ELF-1 (cell line): ENCODE measurements around the gene DOK5.

Experiments used
- DNase-seq: peaks from one replicate; pipeline ENCODE4 v3.0.0-alpha.2; 2016; ENCODE audit warnings: low read depth, low spot score

DOK5 gene

DNA sequence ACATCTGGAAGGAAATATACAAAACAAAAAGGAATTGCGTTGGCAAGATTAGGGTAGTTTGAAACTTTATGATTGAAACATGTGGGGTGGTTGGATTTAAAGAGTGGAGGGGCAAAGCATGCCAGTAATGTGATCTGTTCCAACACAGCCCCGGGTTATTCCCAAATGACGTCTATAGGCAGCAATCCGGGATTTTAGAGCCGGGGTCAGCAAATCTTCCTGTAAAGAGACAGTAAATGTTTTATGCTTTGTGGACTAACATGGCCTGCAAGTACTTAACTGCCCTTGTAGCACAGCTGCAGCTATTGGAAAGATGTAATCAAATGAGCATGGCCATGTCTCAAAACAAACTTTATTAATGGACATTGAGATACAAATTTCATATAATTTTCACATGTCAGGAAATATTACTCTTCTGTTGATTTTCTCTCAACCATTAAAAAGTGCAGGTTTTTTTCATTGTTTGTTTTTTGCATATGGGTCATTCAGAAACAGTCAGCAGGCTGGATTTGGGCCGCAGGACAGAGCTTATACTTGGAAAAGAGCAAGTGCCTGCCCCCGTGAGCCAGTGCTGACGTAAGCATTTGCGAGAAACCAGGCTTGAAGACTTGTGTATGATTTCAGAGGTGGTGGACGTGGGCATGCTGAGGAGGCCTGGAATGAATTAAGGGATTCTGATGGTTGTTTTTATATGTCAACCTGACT, 136.5 kb downstream of the DOK5 start:
- no peak for DNase-seq

DNA sequence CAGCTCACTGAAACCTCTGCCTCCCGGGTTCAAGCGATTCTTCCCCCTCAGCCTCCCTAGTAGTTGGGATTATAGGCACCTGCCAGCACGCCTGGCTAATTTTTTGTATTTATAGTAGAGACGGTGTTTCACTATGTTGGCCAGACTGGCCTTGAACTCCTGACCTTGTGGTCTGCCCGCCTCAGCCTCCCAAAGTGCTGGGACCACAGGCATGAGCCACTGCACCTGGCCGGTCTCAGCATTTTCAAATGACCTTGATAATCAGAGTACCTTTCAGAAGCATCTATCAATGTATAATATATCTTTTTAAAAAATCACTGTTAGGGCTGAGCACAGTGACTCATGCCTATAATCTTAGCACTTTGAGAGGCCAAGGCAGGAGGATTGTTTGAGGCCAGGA, 143.0 kb downstream of the DOK5 start:
- DNase-seq: no peak

DNA sequence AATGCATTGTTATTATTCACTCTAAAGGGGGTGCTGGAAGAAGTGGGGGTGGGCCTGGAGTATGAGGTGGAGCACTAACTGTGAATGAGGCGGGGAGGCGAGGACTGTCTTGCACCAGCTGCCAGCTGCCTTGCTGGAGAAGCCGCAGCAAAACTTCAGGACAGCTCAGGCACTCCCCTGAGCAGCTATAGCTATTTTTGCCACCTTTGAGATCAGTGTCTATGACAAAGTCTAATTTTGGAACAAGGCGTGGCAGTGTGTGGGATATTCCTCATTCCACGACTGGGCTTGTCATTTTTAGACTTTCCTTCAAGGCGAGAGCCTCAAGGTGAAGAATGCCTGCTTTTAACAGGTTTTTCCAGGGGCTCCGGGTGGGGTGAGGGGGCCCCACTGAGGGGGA, 143.8 kb downstream of the DOK5 start:
- DNase-seq: no peak

DNA sequence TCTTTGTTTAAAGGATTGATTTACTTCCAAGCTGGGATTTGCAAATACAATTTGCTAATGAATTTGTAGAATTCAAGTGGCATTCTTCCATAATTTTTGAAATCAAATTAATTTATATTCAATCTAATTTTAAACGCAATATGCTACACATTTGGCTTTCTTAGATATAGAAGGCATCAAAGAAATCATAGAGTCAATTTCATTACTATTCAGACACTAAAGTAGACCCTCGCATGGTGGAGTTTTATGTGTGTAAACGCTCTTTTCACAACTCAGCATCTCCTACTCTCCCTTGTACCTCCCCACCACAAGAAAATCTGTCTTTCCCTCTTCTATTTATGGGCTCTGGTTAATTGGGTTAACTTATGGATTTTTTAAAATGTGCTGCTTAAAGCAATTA, 144.3 kb downstream of the DOK5 start:
- DNase-seq: no peak

DNA sequence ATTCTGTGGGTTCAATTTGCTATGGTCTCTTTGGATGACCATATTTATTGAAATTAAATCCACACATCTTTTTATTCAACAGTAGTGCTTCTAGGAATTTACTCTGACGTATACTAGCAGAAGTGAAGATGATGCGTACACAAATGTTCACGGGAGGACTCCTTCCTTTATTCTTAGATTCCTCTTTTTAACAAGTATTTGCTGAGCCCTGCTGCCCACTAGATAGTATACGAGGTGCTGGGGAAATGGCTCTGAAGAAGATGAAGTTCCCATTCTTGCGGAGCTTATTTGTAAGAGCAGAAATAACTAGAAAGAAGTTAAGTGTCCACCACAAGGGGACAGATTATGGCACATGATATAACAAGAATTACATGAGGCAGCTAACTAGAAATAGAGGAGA, 145.2 kb downstream of the DOK5 start:
- DNase-seq: no peak

DNA sequence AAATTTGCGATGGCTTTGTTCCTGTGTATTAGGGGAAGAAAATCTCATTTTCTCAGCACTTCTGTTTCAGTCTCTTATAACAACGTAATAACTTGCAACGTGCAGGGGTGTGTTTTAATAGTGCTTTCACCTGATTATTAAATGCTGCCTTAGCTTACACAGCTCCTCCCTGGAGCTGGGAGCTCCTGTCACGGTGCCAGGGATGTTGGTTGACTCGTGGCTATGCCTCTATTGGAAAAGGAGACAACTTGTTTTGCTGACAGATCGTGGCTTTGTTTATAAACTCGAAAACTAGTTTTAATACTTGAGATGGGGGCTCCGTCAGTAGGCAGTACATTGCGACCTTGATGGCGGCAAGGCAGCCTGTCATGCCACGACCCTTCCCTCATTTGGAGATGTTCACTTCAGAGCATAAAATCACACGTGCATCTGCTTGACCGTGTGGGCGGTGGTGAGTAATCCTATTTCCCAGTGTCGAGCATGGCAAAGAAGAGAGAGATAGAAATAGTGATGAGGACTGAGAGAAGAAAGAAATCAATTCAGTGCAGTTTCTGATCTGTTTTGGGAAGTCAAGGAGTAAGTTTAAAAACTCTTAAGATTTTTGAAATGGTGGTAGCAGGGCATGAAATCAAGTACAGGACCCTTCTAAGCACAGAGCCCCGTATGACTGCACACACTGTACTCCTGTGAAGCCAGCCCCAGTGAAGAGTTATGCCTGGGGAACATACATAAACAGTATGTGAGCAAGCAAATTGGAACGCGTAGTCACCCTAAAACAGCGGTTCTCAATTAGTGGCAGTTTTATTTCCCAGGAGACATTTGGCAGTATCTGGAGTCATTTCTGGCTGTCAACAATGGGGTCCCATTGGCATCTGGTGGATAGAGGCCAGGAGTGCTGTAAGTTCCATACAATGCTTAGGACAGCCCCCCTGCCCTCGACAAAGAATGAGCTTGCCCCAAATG, 147.2 kb downstream of the DOK5 start:
- DNase-seq: no peak

DNA sequence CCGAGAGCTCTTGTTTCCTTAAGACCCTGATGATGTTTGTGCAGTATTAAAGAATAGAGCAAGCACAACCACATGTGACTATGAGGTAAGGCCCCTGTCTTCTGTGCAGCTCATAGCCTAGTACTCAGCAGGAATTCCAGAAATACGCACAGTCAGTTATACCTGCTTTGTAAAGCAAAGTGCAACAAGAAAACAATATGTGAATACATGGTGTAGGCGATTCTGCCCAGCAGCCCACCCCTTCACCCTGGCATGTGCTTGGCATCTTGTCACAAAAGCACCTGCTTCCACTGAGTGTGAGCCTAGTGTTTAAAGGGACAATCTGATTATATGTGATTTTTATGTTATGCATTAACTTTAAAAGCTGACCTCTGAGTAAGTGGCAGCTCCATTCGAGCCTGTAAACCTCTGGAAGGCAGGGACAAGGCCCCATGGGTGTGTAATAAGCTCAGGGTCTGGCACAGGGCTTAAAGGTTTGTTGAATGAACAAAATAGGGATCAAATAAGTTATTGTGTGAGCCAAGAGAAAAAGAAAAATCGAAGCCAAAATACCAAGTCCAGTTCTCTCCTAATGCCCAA, 148.7 kb downstream of the DOK5 start:
- DNase-seq: no peak

DNA sequence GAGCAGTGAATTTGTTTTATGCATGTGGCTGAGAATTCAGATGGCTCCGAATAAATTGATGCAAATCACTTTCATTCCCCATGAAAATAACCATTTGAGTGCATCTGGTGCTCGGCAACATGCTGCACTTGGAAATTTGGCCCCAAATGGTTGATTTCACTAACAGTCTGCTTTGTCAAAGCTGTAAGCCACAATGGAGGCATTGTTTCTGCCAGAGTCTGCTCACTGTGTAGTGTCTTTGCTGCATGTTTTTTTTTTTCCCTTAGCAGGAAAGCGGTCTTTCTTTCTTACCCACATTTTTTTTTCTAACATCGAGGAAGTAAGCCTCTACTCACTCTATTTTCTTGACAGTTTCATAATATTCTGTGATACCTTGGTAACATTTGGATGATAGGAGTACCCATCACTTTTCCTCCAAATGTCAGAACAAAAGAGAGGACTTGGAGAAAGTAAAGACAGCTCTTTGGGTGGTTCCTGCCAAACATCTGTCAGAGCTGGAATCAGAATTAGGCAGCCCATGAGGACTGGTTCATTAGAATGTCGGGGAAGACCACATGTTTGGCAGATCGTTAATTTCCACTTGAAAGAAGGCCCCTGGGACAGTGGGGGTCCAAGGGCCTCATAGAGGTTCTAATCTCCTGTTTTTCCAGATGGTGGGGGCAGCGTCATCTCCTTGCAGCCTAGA, 149.5 kb downstream of the DOK5 start:
- no peak for DNase-seq

DNA sequence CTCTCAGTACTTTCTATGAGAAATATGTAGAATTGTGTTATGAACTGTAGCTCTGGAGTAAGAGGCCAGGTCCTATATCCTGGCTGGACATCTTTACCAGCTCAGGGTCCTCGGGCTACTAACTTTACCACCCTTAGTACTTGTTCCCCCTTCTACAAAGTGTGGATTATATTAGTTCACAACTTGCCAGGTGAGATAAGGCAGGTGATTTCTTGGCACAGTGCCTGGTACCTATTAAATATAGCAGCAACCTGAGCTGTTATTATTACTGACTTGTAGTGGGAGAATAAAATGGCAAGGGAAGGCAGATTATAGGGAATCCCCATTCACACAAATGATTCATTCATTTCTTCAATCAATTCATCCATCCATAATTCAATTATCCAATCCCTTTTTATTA, 150.1 kb downstream of the DOK5 start:
- DNase-seq: no peak

DNA sequence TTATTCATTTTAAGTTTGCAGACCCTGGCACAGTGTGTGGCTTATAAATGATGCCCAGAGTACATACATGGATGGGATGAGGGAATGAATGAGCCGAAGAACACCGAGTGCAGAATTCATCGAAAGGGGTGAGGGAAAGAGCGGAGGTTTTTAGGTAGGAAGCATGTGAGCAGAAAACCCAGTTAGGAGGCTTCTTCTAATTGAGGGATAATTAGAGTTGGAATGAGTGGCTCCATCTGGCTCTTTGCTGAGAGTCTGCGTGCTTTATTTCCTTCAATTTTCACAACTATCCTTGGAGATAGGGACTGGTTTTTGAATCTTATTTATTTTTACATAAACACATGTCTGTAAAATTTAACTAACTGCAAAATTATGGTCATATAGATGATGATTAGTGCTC, 150.7 kb downstream of the DOK5 start:
- no peak for DNase-seq

DNA sequence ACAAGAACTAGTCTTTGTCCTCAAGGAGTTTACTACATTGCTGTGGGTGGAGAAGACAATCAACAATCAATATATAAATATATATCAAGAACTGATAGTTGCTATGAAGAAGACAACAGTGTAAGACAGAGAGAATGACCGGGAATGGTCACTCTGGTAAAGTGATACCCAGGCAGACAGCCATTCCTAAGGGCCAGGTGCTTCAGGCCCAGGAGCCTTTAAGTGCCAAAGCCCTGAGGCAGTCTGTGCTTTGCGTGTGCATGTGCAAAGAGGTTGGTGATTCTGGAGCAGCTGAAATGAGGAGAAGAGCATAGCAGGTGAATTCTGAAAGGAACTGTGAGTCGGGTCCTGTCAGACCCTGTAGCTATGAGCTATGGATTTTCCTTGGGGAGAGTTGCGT, 154.2 kb downstream of the DOK5 start:
- DNase-seq: no peak

DNA sequence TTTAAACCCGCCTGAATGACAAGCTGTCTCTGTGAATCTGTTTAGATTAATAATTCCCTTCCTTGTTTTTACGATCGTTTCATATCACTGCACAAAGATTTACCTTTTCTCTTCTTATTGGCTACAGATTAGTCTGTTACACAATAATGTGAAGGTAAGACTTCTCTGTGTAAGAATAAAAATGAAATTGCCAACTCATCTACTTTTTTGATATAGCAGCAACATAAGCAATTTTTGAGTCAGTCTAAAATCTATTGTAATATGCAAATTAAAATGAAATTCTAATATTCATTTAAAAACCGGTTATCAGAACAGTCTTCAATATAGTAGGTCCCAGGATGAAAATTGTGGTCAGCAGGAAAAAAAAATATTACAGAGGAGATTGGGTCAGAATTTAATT, 155.2 kb downstream of the DOK5 start:
- DNase-seq: no peak

DNA sequence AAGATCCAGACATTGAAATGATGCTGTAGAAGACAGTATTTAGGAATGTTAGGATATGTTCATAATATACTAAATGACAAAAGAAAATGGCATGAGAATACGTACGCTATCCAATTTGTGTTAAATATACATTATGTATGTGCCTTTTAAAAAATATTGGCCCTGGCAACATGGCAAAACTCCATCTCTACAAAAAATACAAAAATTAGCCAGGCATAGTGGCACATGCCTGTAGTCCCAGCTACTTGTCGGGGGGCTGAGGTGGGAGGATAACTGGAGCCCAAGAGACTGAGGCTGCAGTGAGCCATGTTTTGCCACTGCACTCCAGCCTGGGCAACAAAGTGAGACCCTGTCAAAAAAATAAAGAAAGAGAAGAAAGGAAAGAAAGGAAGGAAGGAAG, 155.7 kb downstream of the DOK5 start:
- no peak for DNase-seq

DNA sequence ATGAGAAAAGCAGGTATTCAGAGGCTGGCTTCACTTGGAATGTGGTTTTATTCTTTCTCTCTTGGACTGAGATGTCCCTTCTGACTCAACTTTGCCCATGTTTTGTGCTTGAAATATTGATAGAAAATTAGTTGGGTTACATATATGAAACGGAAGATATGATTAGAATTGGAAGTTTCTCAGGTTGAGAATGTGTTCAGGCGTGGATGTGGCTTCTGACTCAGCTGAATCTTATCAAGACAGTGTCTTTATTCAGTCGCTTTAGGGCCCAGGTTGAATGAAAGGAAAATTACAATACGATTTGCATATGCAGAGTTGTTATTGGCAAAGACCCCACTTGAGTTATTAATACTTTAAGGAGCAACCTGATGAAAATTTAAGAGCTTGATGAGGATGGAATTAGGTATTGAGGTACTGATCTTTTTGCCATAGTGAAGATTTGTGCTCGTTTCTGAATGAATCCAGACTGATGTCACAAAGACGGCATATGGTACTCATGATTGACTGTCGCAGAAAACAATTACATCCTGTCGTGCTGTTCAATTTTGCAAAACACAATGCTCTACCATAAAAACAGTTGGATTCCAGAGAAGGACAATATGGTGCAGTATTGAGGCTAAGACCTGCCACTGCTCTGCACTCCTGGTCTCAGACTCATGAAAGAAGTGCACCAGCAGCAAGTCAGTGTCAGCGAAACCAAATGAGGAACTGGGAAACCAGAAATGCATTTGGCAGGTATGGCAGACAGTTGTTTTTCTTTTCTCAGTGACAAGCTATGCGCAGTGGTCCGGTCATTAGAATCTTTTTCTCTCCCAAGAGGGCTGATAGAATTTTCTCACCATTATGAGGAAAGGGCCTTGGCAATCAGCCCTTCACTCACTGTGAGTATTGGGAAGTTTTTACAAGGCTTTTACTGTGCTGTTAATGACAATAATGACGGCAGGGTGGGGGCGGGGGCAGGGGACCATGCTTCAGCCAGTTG, 158.3 kb downstream of the DOK5 start:
- no peak for DNase-seq

DNA sequence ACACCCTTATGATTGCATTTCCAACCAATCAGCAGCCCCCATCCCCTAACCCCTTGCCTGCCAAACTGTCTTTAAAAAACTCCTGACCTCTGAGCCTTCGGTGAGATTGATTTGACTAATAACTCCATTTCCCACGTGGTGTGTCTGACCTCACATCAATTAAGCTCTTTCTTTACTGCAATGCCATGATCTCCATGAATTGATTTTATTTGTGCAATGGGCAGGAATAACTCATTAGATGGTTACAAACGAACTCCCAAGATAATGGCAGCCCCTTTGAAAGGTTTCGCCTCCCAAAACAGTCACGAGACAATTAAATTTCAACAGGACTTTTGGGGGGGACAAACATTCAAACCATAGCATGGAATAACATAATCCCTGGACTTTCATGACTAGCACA, 161.2 kb downstream of the DOK5 start:
- no peak for DNase-seq

DNA sequence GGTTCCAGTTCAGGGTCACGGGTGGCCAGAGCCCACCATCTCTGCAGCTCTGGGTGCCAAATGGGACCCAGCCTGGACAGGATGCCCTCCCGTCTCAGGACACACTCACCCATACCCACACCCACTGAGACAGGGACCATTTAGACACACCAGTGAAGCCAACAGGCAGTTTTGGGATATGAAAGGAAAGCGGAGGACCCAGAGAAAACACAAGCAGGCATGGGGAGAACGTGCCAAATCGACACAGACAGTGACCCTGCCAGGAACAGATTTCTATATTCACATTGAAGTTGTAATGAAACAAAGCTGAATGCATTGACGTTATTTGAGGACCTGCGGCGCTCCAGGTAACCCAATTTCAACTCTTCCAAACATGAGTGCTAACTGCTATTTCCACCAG, 164.5 kb downstream of the DOK5 start:
- DNase-seq: no peak

DNA sequence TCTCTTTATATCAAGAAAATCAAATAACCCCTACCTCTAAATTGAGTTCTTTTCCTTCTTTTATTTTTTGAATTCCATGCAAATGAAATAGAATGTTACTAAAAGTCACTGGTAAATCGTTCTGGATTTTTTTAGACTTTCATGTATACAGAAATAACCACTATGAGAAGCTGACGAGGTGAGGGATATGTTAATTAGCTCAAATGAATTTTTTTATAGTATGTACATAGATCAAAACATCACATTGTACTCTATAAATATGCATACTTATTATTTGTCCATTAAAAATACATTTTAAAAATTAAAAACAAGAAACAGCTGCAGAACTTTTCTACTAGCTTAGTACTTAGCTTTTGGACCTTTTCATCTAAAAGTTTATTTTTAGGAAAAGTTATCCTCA, 165.4 kb downstream of the DOK5 start:
- no peak for DNase-seq

DNA sequence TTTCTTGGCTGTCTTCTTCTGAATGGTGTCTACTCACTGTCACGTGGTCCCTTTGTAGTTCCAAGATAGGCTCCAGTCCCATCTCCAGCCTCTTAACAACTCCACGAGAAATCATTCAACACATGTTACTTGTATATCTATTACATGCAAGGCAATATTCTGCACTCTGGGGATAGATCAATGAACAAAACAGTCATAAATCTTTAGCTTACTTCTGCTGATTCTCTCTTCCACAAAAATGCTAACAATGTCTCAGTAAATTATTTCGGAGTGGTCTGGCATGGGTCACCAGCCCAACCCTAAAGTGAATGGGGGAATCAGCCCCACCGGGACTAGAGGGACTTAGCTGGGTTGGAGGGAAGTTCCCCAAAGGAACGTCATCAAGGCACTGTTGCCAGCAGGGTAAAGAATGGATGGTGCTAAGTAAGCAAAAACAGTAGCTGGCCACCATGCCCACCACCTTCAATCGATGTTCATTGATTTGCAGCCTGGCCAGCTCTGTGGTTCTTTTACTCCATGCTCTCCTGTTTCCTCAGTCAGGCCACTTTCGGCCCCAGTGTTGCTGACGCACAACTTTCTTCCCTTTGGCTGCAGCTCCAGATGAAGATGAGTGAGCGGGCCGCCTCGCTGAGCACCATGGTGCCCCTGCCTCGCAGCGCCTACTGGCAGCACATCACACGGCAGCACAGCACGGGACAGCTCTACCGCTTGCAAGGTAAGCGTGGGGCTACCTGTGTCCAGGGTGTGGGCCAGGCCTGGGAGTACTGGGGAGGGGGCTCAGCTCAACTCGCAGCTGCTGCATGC, 167.7 kb downstream of the DOK5 start:
- no peak for DNase-seq

DNA sequence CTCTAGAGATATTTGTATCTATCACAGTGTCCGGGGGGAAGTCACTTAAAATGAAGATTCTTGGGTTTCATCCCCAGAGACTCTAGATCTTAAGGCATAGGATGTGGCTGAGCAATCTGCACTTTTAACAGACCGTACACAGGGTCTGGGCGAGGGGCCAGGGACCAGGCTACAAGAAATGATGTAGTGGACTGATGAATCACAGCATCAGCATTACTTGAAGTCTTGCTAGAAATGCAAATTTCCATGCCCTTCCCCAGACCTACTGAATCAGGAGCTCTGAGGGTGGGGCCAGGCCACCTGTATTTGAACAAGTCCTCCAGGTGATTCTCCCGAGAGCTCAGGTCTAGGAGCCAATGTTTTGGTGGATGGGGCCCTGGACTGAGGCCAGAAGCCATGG, 168.4 kb downstream of the DOK5 start:
- no peak for DNase-seq
